Globus pallidus (tissue), 1 donor: Measurements from ENCODE around the gene FOLR3.
"Not testable (repeated sequence)": the region's sequence is repeated elsewhere in the genome, so short reads cannot be mapped to it uniquely, and the experiment has no call there.

Source experiments
- DNase-seq: peaks from one replicate; pipeline ENCODE4 v3.0.0-alpha.2; 2015; ENCODE audit warnings: low spot score

FOLR3 gene

GRCh38 chr11:72123117-72123653, 12.3 kb upstream of the FOLR3 start:
- no peak for DNase-seq

- no peak for DNase-seq
Measured at GRCh38 chr11:72124046-72124445, 11.5 kb upstream of the FOLR3 start.

- DNase-seq: no peak
Measured at GRCh38 chr11:72125956-72126355, 9.6 kb upstream of the FOLR3 start.

GRCh38 chr11:72127923-72128322, 7.6 kb upstream of the FOLR3 start:
- DNase-seq: no peak

GRCh38 chr11:72129381-72129780, 6.1 kb upstream of the FOLR3 start:
- no peak for DNase-seq

GRCh38 chr11:72132646-72133045, 2.9 kb upstream of the FOLR3 start:
- DNase-seq: no peak

- no peak for DNase-seq
Measured at GRCh38 chr11:72135891-72136683, 562 bp downstream of the FOLR3 start.

- no peak for DNase-seq
Measured at GRCh38 chr11:72136684-72137262, 1.2 kb downstream of the FOLR3 start.

- no peak for DNase-seq
Measured at GRCh38 chr11:72138821-72139390, 3.4 kb downstream of the FOLR3 start.

- no peak for DNase-seq
Measured at GRCh38 chr11:72139500-72139899, 4.0 kb downstream of the FOLR3 start.

- DNase-seq: no peak
Measured at GRCh38 chr11:72140661-72141060, 5.1 kb downstream of the FOLR3 start.

- DNase-seq: no peak
Measured at GRCh38 chr11:72141066-72141465, 5.5 kb downstream of the FOLR3 start.

GRCh38 chr11:72142086-72142485, 6.6 kb downstream of the FOLR3 start:
- not testable (repeated sequence) for DNase-seq

- not testable (repeated sequence) for DNase-seq
Measured at GRCh38 chr11:72142543-72142942, 7.0 kb downstream of the FOLR3 start.

- no peak for DNase-seq
Measured at GRCh38 chr11:72144807-72145565, 9.5 kb downstream of the FOLR3 start.

- DNase-seq: no peak
Measured at GRCh38 chr11:72146625-72147024, 11.1 kb downstream of the FOLR3 start.

- no peak for DNase-seq
Measured at GRCh38 chr11:72150882-72151281, 15.4 kb downstream of the FOLR3 start.

GRCh38 chr11:72153874-72154273, 18.3 kb downstream of the FOLR3 start:
- DNase-seq: not testable (repeated sequence)

GRCh38 chr11:72154816-72155215, 19.3 kb downstream of the FOLR3 start:
- DNase-seq: no peak

- DNase-seq: no peak
Measured at GRCh38 chr11:72155751-72156150, 20.2 kb downstream of the FOLR3 start.

- DNase-seq: no peak
Measured at GRCh38 chr11:72157131-72157530, 21.6 kb downstream of the FOLR3 start.

- no peak for DNase-seq
Measured at GRCh38 chr11:72160319-72160718, 24.8 kb downstream of the FOLR3 start.
